H9 (cell line): Measurements from ENCODE around the gene PRPH. TPM values are rescaled to one million over a fixed set of nuclear protein-coding genes. Genes with fewer than 3 reads are reported as not detected.

Experiments used
- DNase-seq: peaks from one replicate; pipeline ENCODE4 v3.0.0-alpha.2; 2017
- H2AFZ ChIP-seq: one replicate; pipeline ENCODE4 v1.6.1; 2013; ENCODE audit warnings: mild to moderate bottlenecking, low read length, control low read depth, moderate library complexity
- H2AK5ac ChIP-seq: 2 replicates; pipeline ENCODE4 v1.6.1; 2013; ENCODE audit warnings: low read length, control low read depth, mixed read lengths; ENCODE audit not compliant: insufficient read length
- H2BK120ac ChIP-seq: one replicate; pipeline ENCODE4 v1.6.1; 2013; ENCODE audit warnings: low read depth, mild to moderate bottlenecking, low read length, control low read depth, inconsistent platforms; ENCODE audit not compliant: poor library complexity, severe bottlenecking
- H2BK12ac ChIP-seq: 2 replicates; pipeline ENCODE4 v1.6.1; 2013; ENCODE audit warnings: low read length, control low read depth, mixed read lengths, low read depth; ENCODE audit not compliant: insufficient read length
- H2BK15ac ChIP-seq: 2 replicates; pipeline ENCODE4 v1.6.1; 2013; ENCODE audit warnings: low read depth, low read length, control low read depth
- H2BK20ac ChIP-seq: one replicate; pipeline ENCODE4 v1.6.1; 2013; ENCODE audit warnings: low read depth, mild to moderate bottlenecking, low read length, control low read depth, inconsistent platforms; ENCODE audit not compliant: poor library complexity, severe bottlenecking
- H2BK5ac ChIP-seq: 2 replicates; pipeline ENCODE4 v1.6.1; 2013; ENCODE audit warnings: low read length, control low read depth, mixed read lengths; ENCODE audit not compliant: insufficient read length
- H3K14ac ChIP-seq: 2 replicates; pipeline ENCODE4 v1.6.1; 2013; ENCODE audit warnings: low read length, control low read depth; ENCODE audit not compliant: insufficient read depth
- H3K18ac ChIP-seq: 2 replicates; pipeline ENCODE4 v1.6.1; 2013; ENCODE audit warnings: low read depth, mild to moderate bottlenecking, mixed read lengths, low read length, control low read depth; ENCODE audit not compliant: insufficient read length
- H3K23ac ChIP-seq: 2 replicates; pipeline ENCODE4 v1.6.1; 2013; ENCODE audit warnings: low read length, control low read depth, mixed read lengths, low read depth; ENCODE audit not compliant: insufficient read length
- H3K23me2 ChIP-seq: 2 replicates; pipeline ENCODE4 v1.6.1; 2013; ENCODE audit warnings: low read depth, mild to moderate bottlenecking, mixed read lengths, low read length, control low read depth; ENCODE audit not compliant: insufficient read length, poor library complexity, severe bottlenecking
- H3K27ac ChIP-seq: 2 replicates; pipeline ENCODE4 v1.5.1; 2013; ENCODE audit warnings: low read length, control low read depth, mixed read lengths, low read depth; ENCODE audit not compliant: insufficient read length
- H3K27me3 ChIP-seq: 2 replicates; pipeline ENCODE4 v1.6.1; 2013; ENCODE audit warnings: low read length, control low read depth, inconsistent platforms; ENCODE audit not compliant: insufficient read depth
- H3K4ac ChIP-seq: 2 replicates; pipeline ENCODE4 v1.6.1; 2013; ENCODE audit warnings: low read depth, mild to moderate bottlenecking, control low read depth, inconsistent platforms, low read length, moderate library complexity
- H3K4me1 ChIP-seq: 2 replicates; pipeline ENCODE4 v1.6.1; 2013; ENCODE audit warnings: low read length, control low read depth, inconsistent platforms; ENCODE audit not compliant: insufficient read depth
- H3K4me2 ChIP-seq: 2 replicates; pipeline ENCODE4 v1.6.1; 2013; ENCODE audit warnings: low read length, control low read depth, mixed read lengths; ENCODE audit not compliant: insufficient read length, insufficient read depth
- H3K56ac ChIP-seq: 2 replicates; pipeline ENCODE4 v1.6.1; 2013; ENCODE audit warnings: low read depth, mild to moderate bottlenecking, mixed read lengths, low read length, control low read depth; ENCODE audit not compliant: insufficient read length
- H3K79me1 ChIP-seq: 2 replicates; pipeline ENCODE4 v1.6.1; 2013; ENCODE audit warnings: low read depth, mild to moderate bottlenecking, moderate library complexity, low read length, control low read depth, inconsistent platforms; ENCODE audit not compliant: insufficient read depth, poor library complexity, severe bottlenecking
- H3K79me2 ChIP-seq: 2 replicates; pipeline ENCODE4 v1.6.1; 2013; ENCODE audit warnings: low read length, control low read depth, inconsistent platforms; ENCODE audit not compliant: insufficient read depth
- H3K9ac ChIP-seq: 2 replicates; pipeline ENCODE4 v1.6.1; 2013; ENCODE audit warnings: low read length, control low read depth, mixed read lengths; ENCODE audit not compliant: insufficient read length; ENCODE audit errors: extremely low read depth
- H3K9me3 ChIP-seq: one replicate; pipeline ENCODE4 v1.6.1; 2013; ENCODE audit warnings: low read depth, low read length, inconsistent platforms; ENCODE audit not compliant: control insufficient read depth
- H3T11ph ChIP-seq: one replicate; pipeline ENCODE4 v1.6.1; 2013; ENCODE audit warnings: mild to moderate bottlenecking, low read length, control low read depth, inconsistent platforms
- H4K20me1 ChIP-seq: one replicate; pipeline ENCODE4 v1.6.1; 2013; ENCODE audit not compliant: control insufficient read depth, insufficient read length, insufficient read depth
- H4K5ac ChIP-seq: 2 replicates; pipeline ENCODE4 v1.6.1; 2013; ENCODE audit warnings: low read depth, mild to moderate bottlenecking, mixed read lengths, low read length, control low read depth; ENCODE audit not compliant: insufficient read length
- H4K8ac ChIP-seq: replicated peaks from 2 replicates; pipeline ENCODE4 v1.6.1; 2013; ENCODE audit warnings: low read length, control low read depth, mixed read lengths, low read depth; ENCODE audit not compliant: insufficient read length
- H4K91ac ChIP-seq: 2 replicates; pipeline ENCODE4 v1.6.1; 2013; ENCODE audit warnings: low read depth, mild to moderate bottlenecking, moderate library complexity, mixed read lengths, low read length, control low read depth; ENCODE audit not compliant: insufficient read length
- H3K27ac Mint-ChIP-seq, 3 experiments: 2 replicates in 2 of 3; 3 replicates in 1 of 3; pipeline ENCODE4 v1.8.0; 2020 to 2021; ENCODE audit warnings: mixed read lengths in 3 of 3, mild to moderate bottlenecking in 1 of 3, moderate library complexity in 1 of 3
- H3K27me3 Mint-ChIP-seq: 2 replicates; pipeline ENCODE4 v1.8.0; 2021; ENCODE audit warnings: low read depth, mild to moderate bottlenecking, moderate library complexity, mixed read lengths
- H3K36me3 Mint-ChIP-seq, 3 experiments: 2 replicates in 2 of 3; 3 replicates in 1 of 3; pipeline ENCODE4 v1.8.0; 2020 to 2021; ENCODE audit warnings: low read depth in 3 of 3, mixed read lengths in 3 of 3; ENCODE audit not compliant: insufficient read depth in 1 of 3
- H3K4me1 Mint-ChIP-seq, 2 experiments: 2 replicates each; pipeline ENCODE4 v1.8.0; 2020; ENCODE audit warnings: mixed read lengths in 2 of 2
- H3K4me3 Mint-ChIP-seq, 2 experiments: 2 replicates in 1 of 2; 3 replicates in 1 of 2; pipeline ENCODE4 v1.8.0; 2020 to 2021; ENCODE audit warnings: mild to moderate bottlenecking in 2 of 2, mixed read lengths in 2 of 2, moderate library complexity in 1 of 2
- H3K9me3 Mint-ChIP-seq, 2 experiments: 2 replicates in 1 of 2; 3 replicates in 1 of 2; pipeline ENCODE4 v1.8.0; 2020; ENCODE audit warnings: mild to moderate bottlenecking in 2 of 2, mixed read lengths in 2 of 2, moderate library complexity in 1 of 2
- CTCF ChIP-seq: fragments of 200-600 bp; sonication (generic); conservative IDR thresholded peaks from 3 replicates; pipeline ENCODE4 v1.8.0; 2021; ENCODE audit warnings: antibody characterized with exemption, mild to moderate bottlenecking
- WGBS: extraction: QIAGEN DNeasy Blood & Tissue Kit; methylation state at CpG from one replicate; pipeline ENCODE4 v1.1.7; 2013; ENCODE audit warnings: missing lambda C conversion rate, low lambda C conversion rate, mixed read lengths; ENCODE audit not compliant: insufficient read length; ENCODE audit errors: extremely low coverage; 5-methylcytosine and 5-hydroxymethylcytosine counted together
- total RNA-seq: library from RNA; stranded (reverse); gene quantifications from 2 replicates; pipeline ENCODE4 v1.2.1, GENCODE V29; 2021

Gene PRPH
- total RNA-seq, 1 experiment from 2014 or later: 1.1 TPM

GRCh38 chr12:49328816-49329215 lies 33.9 kb downstream of the PRPH start:
- no peak overlapping the region for H2BK20ac ChIP-seq
- Mint-ChIP-seq H3K9me3 (no peaks in the 10 kb centered on the region), H3K27me3 (peaks cover 16% of the 10 kb centered on the region), H3K36me3 (peaks cover 19 to 60% (median 57%) of the 10 kb centered on the region in 3 experiments; a peak in 6 of 7 replicates), H3K27ac (no peak overlapping the region; a peak in 1 of 7 replicates), H3K4me1 (peaks cover 0 to 9% of the 10 kb centered on the region in 2 experiments; a peak in 1 of 4 replicates), H3K4me3 (no peak overlapping the region)
- H2AK5ac ChIP-seq: no peak overlapping the region
- no peak for DNase-seq
- no peak overlapping the region for H2BK5ac ChIP-seq
- no peak overlapping the region for H3K23ac ChIP-seq
- H4K5ac ChIP-seq: no peak overlapping the region
- TF ChIP-seq CTCF: no peak
- H4K91ac ChIP-seq: no peak overlapping the region
- no peak overlapping the region for H3K9ac ChIP-seq
- peaks cover 2% of the 10 kb centered on the region for H3K23me2 ChIP-seq
- no peaks in the 10 kb centered on the region for H3K9me3 ChIP-seq
- H3K79me1 ChIP-seq: peaks cover under 1% of the 10 kb centered on the region
- H3K56ac ChIP-seq: no peak overlapping the region
- no peak overlapping the region for H2BK12ac ChIP-seq
- no peak overlapping the region for H2BK15ac ChIP-seq
- H3K79me2 ChIP-seq: no peaks in the 10 kb centered on the region; the same call in 1 of the 2 replicates
- WGBS: no CpG with 5 or more reads among the region's 12 CpGs
- no peak overlapping the region for H3K4me2 ChIP-seq
- no peak overlapping the region for H2BK120ac ChIP-seq
- H4K8ac ChIP-seq: no peak overlapping the region
- no peaks in the 10 kb centered on the region for H3K27me3 ChIP-seq
- no peak overlapping the region for H3K27ac ChIP-seq
- no peaks in the 10 kb centered on the region for H4K20me1 ChIP-seq
- no peaks in the 10 kb centered on the region for H3K4me1 ChIP-seq
- H3T11ph ChIP-seq: no peak overlapping the region
- H3K14ac ChIP-seq: no peak overlapping the region
- H3K4ac ChIP-seq: no peak overlapping the region
- no peak overlapping the region for H2AFZ ChIP-seq
- H3K18ac ChIP-seq: no peak overlapping the region
